Endodermal cell (in vitro differentiated cells): ENCODE data around the gene ADAMTS7. TPM values are rescaled to one million over a fixed set of nuclear protein-coding genes. Genes with fewer than 3 reads are reported as not detected.
"Not testable (repeated sequence)": the region's sequence is repeated elsewhere in the genome, so short reads cannot be mapped to it uniquely, and the experiment has no call there.

Experiments
- DNase-seq: peaks from one replicate; pipeline ENCODE4 v3.0.0-alpha.2; 2017
- H3K27ac ChIP-seq: 2 replicates; pipeline ENCODE4 v1.5.1; 2013; ENCODE audit warnings: mild to moderate bottlenecking, low read depth, low read length, moderate library complexity
- H3K27me3 ChIP-seq: 2 replicates; pipeline ENCODE4 v1.6.1; 2013; ENCODE audit warnings: mild to moderate bottlenecking, low read length, moderate library complexity; ENCODE audit not compliant: insufficient read depth, control insufficient read depth, poor library complexity, severe bottlenecking
- H3K36me3 ChIP-seq: 2 replicates; pipeline ENCODE4 v1.7.0; 2013; ENCODE audit warnings: mild to moderate bottlenecking, low read length, moderate library complexity; ENCODE audit not compliant: control insufficient read depth, insufficient read depth
- H3K4me1 ChIP-seq: one replicate; pipeline ENCODE4 v1.7.0; 2013; ENCODE audit warnings: low read length; ENCODE audit not compliant: control insufficient read depth, insufficient read depth
- H3K4me3 ChIP-seq: 2 replicates; pipeline ENCODE4 v1.5.1; 2013; ENCODE audit warnings: mild to moderate bottlenecking, low read length, moderate library complexity
- H3K9ac ChIP-seq: 2 replicates; pipeline ENCODE4 v1.6.1; 2013; ENCODE audit warnings: mild to moderate bottlenecking, low read length, moderate library complexity; ENCODE audit not compliant: poor library complexity, severe bottlenecking; ENCODE audit errors: extremely low read depth
- H3K9me3 ChIP-seq: 2 replicates; pipeline ENCODE4 v1.6.1; 2013; ENCODE audit warnings: mild to moderate bottlenecking, low read length, moderate library complexity; ENCODE audit not compliant: control insufficient read depth
- H3K27ac Mint-ChIP-seq: 2 replicates; pipeline ENCODE4 v1.8.0; 2020; ENCODE audit warnings: mixed read lengths
- H3K27me3 Mint-ChIP-seq: 2 replicates; pipeline ENCODE4 v1.8.0; 2021; ENCODE audit warnings: mild to moderate bottlenecking, mixed read lengths; ENCODE audit not compliant: insufficient read depth
- H3K36me3 Mint-ChIP-seq: 2 replicates; pipeline ENCODE4 v1.8.0; 2020; ENCODE audit warnings: low read depth, mixed read lengths
- H3K4me1 Mint-ChIP-seq: 2 replicates; pipeline ENCODE4 v1.8.0; 2020; ENCODE audit warnings: mixed read lengths
- H3K4me3 Mint-ChIP-seq: 2 replicates; pipeline ENCODE4 v1.8.0; 2020; ENCODE audit warnings: mild to moderate bottlenecking, moderate library complexity, mixed read lengths
- H3K9me3 Mint-ChIP-seq: 2 replicates; pipeline ENCODE4 v1.8.0; 2020; ENCODE audit warnings: mild to moderate bottlenecking, mixed read lengths
- CTCF ChIP-seq: fragments of 200-600 bp; sonication (generic); conservative IDR thresholded peaks from 2 replicates; pipeline ENCODE4 v1.5.0; 2021; ENCODE audit warnings: antibody characterized with exemption, mild to moderate bottlenecking
- WGBS, 2 experiments: methylation state at CpG; one replicate each; pipeline versions ENCODE4 v1.1.5 to v1.1.7; 2013; ENCODE audit warnings: missing lambda C conversion rate in 2 of 2, mixed read lengths in 1 of 2; ENCODE audit not compliant: insufficient coverage in 1 of 2, insufficient read length in 1 of 2; 5-methylcytosine and 5-hydroxymethylcytosine counted together
- total RNA-seq, 2 donors: library from RNA; stranded (reverse); fragmentation: NEBNext Ultra II Directional in 1 of 2; extraction: Animal tissue kit (Norgen Biotek cat#: 25700) in 1 of 2; gene quantifications; 2 replicates in 1 of 2; 3 replicates in 1 of 2; pipeline ENCODE4 v1.2.1, GENCODE V29; 2021

The ADAMTS7 gene
- total RNA-seq, 2 donors from 2014 or later: 55.8 to 67.1 TPM

- Histone ChIP-seq H3K27me3 (no peaks in the 10 kb centered on the region), H3K27ac (no peak overlapping the region), H3K9ac (no peak overlapping the region), H3K36me3 (no peaks in the 10 kb centered on the region), H3K4me3 (no peak overlapping the region), H3K4me1 (no peaks in the 10 kb centered on the region), H3K9me3 (no peaks in the 10 kb centered on the region)
- H3K27me3 Mint-ChIP-seq: no peaks in the 10 kb centered on the region
- no peak overlapping the region for H3K4me3 Mint-ChIP-seq
- no peak overlapping the region for H3K27ac Mint-ChIP-seq
- no peaks in the 10 kb centered on the region for H3K9me3 Mint-ChIP-seq
- H3K36me3 Mint-ChIP-seq: no peaks in the 10 kb centered on the region
- no peak for TF ChIP-seq CTCF
- H3K4me1 Mint-ChIP-seq: no peaks in the 10 kb centered on the region
- WGBS, 2 experiments: 78 to 100% methylated on average over 1 to 6 of the region's 8 CpGs
- no peak for DNase-seq
Observed at GRCh38 chr15:78775472-78775871, 35.8 kb downstream of the ADAMTS7 start.

GRCh38 chr15:78774451-78774990 is 36.7 kb downstream of the ADAMTS7 start:
- not testable (repeated sequence) for H3K27ac Mint-ChIP-seq
- WGBS, 2 experiments: 90 to 92% methylated on average over 7 to 15 of the region's 15 CpGs

GRCh38 chr15:78773765-78774450 is 37.4 kb downstream of the ADAMTS7 start:
- not testable (repeated sequence) for H3K9me3 Mint-ChIP-seq, H3K27me3 ChIP-seq, H3K9ac ChIP-seq, DNase-seq, H3K4me3 ChIP-seq, H3K27ac ChIP-seq, H3K36me3 Mint-ChIP-seq, H3K4me3 Mint-ChIP-seq, H3K27me3 Mint-ChIP-seq, H3K36me3 ChIP-seq, H3K4me1 Mint-ChIP-seq, H3K9me3 ChIP-seq, H3K4me1 ChIP-seq, H3K27ac Mint-ChIP-seq
- 94 to 100% methylated on average over 2 to 25 of the region's 25 CpGs for WGBS, 2 experiments

More at GRCh38 chr15:78774451-78774990, 36.7 kb downstream of the ADAMTS7 start:
- not testable (repeated sequence) for H3K36me3 ChIP-seq, H3K4me3 ChIP-seq, H3K9ac ChIP-seq, H3K9me3 ChIP-seq, H3K27me3 Mint-ChIP-seq, H3K36me3 Mint-ChIP-seq, H3K4me3 Mint-ChIP-seq, H3K4me1 Mint-ChIP-seq, H3K27me3 ChIP-seq, H3K9me3 Mint-ChIP-seq, H3K4me1 ChIP-seq, DNase-seq, H3K27ac ChIP-seq

GRCh38 chr15:78772738-78773137 is 38.5 kb downstream of the ADAMTS7 start:
- no peaks in the 10 kb centered on the region for H3K36me3 ChIP-seq
- no peak overlapping the region for H3K9ac ChIP-seq
- Mint-ChIP-seq H3K4me1 (peaks cover 5% of the 10 kb centered on the region), H3K9me3 (no peaks in the 10 kb centered on the region), H3K36me3 (no peaks in the 10 kb centered on the region), H3K27me3 (no peaks in the 10 kb centered on the region), H3K27ac (no peak overlapping the region), H3K4me3 (no peak overlapping the region)
- no peaks in the 10 kb centered on the region for H3K4me1 ChIP-seq
- H3K27me3 ChIP-seq: no peaks in the 10 kb centered on the region
- no peak for DNase-seq
- H3K27ac ChIP-seq: no peak overlapping the region
- no peak for TF ChIP-seq CTCF
- 97 to 100% methylated on average over 2 to 4 of the region's 11 CpGs for WGBS, 2 experiments
- no peak overlapping the region for H3K4me3 ChIP-seq
- no peaks in the 10 kb centered on the region for H3K9me3 ChIP-seq

- H3K36me3 Mint-ChIP-seq, H3K9me3 Mint-ChIP-seq, H3K4me3 Mint-ChIP-seq, H3K9ac ChIP-seq, H3K27ac Mint-ChIP-seq, H3K27me3 Mint-ChIP-seq, H3K27me3 ChIP-seq, H3K36me3 ChIP-seq, H3K4me1 Mint-ChIP-seq, H3K4me3 ChIP-seq, H3K9me3 ChIP-seq, DNase-seq, H3K4me1 ChIP-seq, H3K27ac ChIP-seq: not testable (repeated sequence)
- WGBS, 2 experiments: 91 to 97% methylated on average over 12 to 23 of the region's 23 CpGs
Observed at GRCh38 chr15:78771436-78772000, 39.7 kb downstream of the ADAMTS7 start.
